Activated T-cell treated with anti-CD3 and anti-CD28 coated beads, Interleukin-2, amount 50 U/mL, for 48 hours (primary cell): ENCODE measurements around the gene PRKD1.
"Not testable (repeated sequence)": the region's sequence is repeated elsewhere in the genome, so short reads cannot be mapped to it uniquely, and the experiment has no call there.

Source experiments
- DNase-seq, 2 experiments: peaks; one replicate each; pipeline ENCODE4 v3.0.0-alpha.2; 2020

The PRKD1 gene

GRCh38 chr14:29898470-29898869 is 29.2 kb downstream of the PRKD1 start:
- no peak for DNase-seq

GRCh38 chr14:29897181-29897580 is 30.5 kb downstream of the PRKD1 start:
- no peak for DNase-seq

- DNase-seq, result no peak
Observed at GRCh38 chr14:29896354-29896821, 31.3 kb downstream of the PRKD1 start.

DNA sequence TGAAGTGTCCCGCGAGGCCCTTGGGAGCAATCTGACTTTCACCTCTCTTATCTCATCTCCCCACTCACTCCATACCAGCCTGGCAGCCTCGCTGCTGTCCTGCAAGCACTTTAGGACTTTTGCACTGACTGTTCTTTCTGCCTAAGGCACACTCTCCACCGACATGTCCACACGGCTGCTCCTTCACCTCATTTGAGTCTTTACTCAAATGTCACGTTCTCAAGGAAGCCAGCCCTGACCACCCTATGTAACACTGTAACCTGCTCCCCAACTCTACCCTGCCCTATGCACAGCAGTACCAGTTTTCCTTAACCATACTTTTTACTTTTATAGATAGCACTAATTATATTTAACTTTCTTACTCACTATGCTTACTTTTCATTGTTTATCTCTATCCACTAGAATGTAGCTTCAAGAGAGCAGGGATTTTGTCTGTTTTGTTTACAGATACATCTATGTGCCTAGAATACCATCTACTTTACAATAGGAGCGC is 32.0 kb downstream of the PRKD1 start:
- DNase-seq, result no peak

- DNase-seq, result no peak
Observed at GRCh38 chr14:29893989-29894388, 33.7 kb downstream of the PRKD1 start.

- DNase-seq, result no peak
Observed at GRCh38 chr14:29892327-29892726, 35.3 kb downstream of the PRKD1 start.

DNA sequence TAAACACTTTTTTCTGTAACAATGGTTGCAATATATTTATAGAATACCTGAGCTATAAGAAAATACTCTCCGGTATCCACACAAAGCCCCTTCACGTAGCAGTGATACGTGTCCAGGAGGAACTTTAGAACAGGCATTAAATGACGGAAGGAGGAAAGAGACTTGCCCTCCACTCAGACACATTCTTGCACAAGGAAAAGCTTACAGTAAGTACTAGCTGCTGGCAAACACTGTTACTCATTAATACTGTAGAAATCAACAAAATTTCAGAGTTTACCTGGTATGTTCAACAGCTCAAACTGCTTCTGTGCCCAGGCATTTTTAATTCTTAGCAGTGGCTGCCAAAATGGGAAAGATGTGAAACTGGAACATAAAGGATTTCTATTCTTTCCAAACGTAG is 41.7 kb downstream of the PRKD1 start:
- DNase-seq, result no peak

- no peak for DNase-seq
Observed at GRCh38 chr14:29868000-29868399, 59.6 kb downstream of the PRKD1 start.

DNA sequence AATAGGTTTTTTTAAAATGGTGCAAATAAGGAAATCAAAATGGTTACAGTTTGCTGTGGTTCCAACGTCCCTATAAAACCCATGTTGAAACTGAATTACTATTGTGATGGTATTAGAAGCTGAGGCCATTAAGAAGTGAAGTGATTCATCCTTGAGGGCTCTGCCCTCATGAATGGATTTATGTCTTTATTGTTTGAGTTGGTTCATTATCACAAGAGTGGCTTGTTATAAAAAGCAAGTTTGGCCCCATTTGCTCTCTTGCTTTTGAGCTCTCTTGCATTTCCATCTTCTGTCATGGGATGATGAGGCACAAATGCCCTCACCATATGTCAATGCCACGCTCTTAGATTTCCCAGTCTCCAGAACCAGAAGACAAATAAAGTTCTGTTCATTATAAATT is 62.3 kb downstream of the PRKD1 start:
- DNase-seq, result no peak

GRCh38 chr14:29861996-29862395 is 65.7 kb downstream of the PRKD1 start:
- DNase-seq, result no peak

- no peak for DNase-seq
Observed at GRCh38 chr14:29858299-29858698, 69.3 kb downstream of the PRKD1 start.

DNA sequence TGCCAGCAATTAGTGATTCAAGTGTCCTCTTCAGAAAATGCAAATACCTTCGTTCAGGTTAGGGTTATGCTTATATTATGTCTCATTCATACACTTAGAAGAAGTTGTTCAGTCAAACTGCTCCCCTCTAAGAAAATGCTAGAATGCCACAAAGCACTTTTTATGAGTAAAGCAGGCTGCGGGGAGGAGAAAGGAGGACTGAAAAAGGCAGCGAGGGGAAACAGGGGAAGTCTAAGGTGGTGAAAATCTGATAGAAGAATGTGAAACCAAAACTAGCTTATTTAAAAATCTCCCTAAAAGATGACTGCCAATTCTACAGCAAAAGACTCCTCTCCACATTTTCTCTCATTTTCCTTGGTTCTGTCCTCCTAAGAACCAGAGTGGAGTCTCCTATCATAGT is 70.1 kb downstream of the PRKD1 start:
- no peak for DNase-seq

- DNase-seq, result no peak
Observed at GRCh38 chr14:29856516-29856915, 71.1 kb downstream of the PRKD1 start.

DNA sequence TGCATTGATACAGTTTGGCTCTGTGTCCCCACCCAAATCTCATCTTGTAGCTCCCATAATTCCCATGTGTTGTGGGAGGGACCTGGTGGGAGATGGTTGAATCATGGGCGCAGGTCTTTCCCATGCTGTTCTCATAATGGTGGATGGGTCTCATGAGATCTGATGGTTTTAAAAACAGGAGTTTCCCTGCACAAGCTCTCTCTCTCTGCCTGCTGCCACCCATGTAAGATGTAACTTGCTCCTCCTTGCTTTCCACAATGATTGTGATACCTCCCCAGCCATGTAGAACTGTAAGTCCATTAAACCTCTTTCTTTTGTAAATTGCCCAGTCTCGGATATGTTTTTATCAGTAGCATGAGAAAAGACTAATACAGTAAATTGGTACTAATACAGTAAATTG is 74.0 kb downstream of the PRKD1 start:
- not testable (repeated sequence) for DNase-seq

GRCh38 chr14:29853272-29853671 is 74.4 kb downstream of the PRKD1 start:
- no peak for DNase-seq

DNA sequence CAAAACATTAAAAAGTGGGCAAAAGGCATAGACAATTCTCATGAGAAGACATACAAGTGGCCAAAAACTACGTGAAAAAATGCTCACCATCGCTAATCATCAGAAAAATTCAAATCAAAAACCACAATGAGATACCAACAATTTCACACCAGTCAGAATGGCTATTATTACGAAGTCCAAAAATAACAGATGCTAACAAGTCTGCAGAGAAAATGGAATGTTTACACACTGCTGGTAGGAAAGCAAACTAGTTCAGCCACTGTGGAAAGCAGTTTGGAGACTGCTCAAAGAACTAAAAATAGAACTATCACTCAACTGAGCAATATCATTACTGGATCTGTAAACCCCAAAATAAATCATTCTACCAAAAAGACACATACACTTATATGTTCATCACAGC is 76.2 kb downstream of the PRKD1 start:
- no peak for DNase-seq

DNA sequence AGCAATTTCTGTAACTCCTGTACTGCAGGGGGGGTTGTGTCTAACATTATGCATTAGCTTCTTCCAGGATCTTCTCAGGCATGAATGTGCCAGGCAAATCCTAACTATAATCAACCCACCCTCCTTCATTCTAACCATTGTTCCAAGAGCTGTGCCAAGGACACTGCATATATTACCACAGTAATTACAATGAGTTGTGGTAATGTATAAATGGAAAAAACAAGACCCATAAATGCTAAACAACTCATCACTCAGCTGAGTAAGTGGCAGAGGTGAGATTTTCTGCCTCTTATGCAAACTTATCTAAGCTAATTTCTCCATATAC is 80.6 kb downstream of the PRKD1 start:
- DNase-seq, result no peak

DNA sequence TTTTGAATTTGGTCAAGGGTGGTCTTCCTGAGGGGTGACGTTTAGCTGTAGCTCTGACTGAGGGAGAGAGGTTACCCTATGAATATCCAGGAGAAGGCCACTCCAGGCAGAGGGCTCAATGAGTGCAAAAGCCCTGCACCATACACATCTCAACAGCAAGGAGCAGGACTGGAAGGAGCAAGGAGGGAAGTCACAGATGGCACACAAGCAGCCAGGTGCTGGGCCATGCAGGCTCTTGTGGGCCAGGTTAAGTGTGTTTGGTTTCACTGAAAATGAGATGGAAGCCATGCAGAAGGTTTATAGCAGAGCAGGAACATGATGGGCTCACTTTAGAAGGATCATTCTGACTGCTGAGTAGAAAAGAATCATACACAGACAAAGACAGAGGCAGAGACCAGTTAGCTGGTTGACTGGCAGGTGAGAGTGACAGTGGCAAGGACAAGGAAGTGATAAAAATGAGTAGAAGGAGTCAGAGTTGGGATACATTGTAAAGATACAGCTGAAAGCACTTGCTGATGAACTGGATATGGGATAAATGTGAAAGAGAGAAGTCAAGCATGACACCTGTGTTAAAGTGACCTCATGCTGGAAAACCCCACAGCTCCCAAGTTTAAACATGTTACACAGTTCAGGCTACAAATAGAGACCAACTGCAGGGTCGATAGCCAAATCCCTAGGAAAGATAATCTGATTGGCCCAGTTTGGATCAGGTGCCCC is 81.2 kb downstream of the PRKD1 start:
- no peak for DNase-seq

- no peak for DNase-seq
Observed at GRCh38 chr14:29843981-29844380, 83.7 kb downstream of the PRKD1 start.

DNA sequence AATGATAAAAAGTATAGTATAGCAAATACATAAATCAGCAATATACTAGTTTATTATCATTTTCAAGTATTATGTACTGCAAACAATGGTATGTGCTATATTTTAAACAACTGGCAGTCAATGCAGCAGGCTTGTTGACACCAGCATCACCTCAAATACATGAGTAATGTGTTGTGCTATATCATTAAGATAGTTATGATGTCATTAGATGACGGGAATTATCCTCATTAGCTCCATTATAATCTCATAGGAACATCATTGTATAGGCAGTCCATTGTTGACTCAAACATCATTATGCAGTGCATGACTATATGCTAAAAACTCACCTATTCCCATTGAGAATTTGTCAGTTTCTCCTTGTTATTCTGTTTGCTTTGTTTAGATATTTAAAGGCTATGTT is 85.4 kb downstream of the PRKD1 start:
- DNase-seq, result no peak

- DNase-seq, result not testable (repeated sequence)
Observed at GRCh38 chr14:29840369-29840892, 87.2 kb downstream of the PRKD1 start.

DNA sequence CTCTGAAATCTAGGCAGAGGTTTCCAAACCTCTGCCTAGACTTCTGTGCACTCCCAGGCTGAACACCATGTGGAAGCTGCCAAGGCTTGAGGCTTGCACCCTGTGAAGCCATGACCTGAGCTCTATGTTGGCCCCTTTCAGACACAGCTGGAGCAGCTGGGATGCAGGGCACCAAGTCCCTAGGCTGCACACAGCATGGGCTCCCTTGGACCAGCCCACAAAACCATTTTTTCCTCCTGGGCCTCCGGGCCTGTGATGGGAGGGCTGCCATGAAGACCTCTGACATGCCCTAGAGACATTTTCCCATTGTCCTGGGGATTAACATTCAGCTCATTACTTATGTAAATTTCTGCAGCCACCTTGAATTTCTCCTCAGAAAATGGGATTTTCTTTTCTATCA is 88.0 kb downstream of the PRKD1 start:
- DNase-seq, result not testable (repeated sequence)

GRCh38 chr14:29838752-29839151 is 88.9 kb downstream of the PRKD1 start:
- DNase-seq, result no peak

GRCh38 chr14:29836395-29836794 is 91.3 kb downstream of the PRKD1 start:
- no peak for DNase-seq

GRCh38 chr14:29832042-29832441 is 95.6 kb downstream of the PRKD1 start:
- no peak for DNase-seq
